Glutamatergic neuron (in vitro differentiated cells): ENCODE measurements around the gene REV3L. TPM values are rescaled to one million over a fixed set of nuclear protein-coding genes. Genes with fewer than 3 reads are reported as not detected.

Experiments used
- DNase-seq: peaks from one replicate; pipeline ENCODE4 v3.0.0; 2022
- H3K27ac Mint-ChIP-seq: one replicate; pipeline ENCODE4 v1.8.0; 2020; ENCODE audit warnings: mild to moderate bottlenecking, mixed read lengths, inconsistent platforms; ENCODE audit not compliant: unreplicated experiment
- H3K27me3 Mint-ChIP-seq: one replicate; pipeline ENCODE4 v1.8.0; 2020; ENCODE audit warnings: mild to moderate bottlenecking, moderate library complexity, mixed read lengths, inconsistent platforms; ENCODE audit not compliant: unreplicated experiment
- H3K36me3 Mint-ChIP-seq: one replicate; pipeline ENCODE4 v1.8.0; 2020; ENCODE audit warnings: mild to moderate bottlenecking, mixed read lengths, inconsistent platforms; ENCODE audit not compliant: unreplicated experiment
- H3K4me1 Mint-ChIP-seq: one replicate; pipeline ENCODE4 v1.8.0; 2020; ENCODE audit warnings: mild to moderate bottlenecking, low read depth, mixed read lengths, inconsistent platforms; ENCODE audit not compliant: unreplicated experiment
- H3K4me3 Mint-ChIP-seq: one replicate; pipeline ENCODE4 v1.8.0; 2020; ENCODE audit warnings: mild to moderate bottlenecking, mixed read lengths, inconsistent platforms; ENCODE audit not compliant: unreplicated experiment
- H3K9me3 Mint-ChIP-seq: one replicate; pipeline ENCODE4 v1.8.0; 2020; ENCODE audit warnings: mild to moderate bottlenecking, moderate library complexity, mixed read lengths, inconsistent platforms; ENCODE audit not compliant: unreplicated experiment
- CTCF ChIP-seq: fragments of 200-600 bp; sonication (generic); IDR thresholded peaks from one replicate; pipeline ENCODE4 v1.5.0; 2021; ENCODE audit not compliant: partially characterized antibody, unreplicated experiment
- total RNA-seq: library from RNA; stranded (reverse); fragmentation: NEBNext Ultra II Directional; extraction: Animal tissue kit (Norgen Biotek cat#: 25700); gene quantifications from one replicate; pipeline ENCODE4 v1.2.1, GENCODE V29; 2021; ENCODE audit not compliant: unreplicated experiment

REV3L gene
- total RNA-seq, 1 donor from 2014 or later = 33.3 TPM

GRCh38 chr6:111429571-111429970 lies 53.4 kb downstream of the REV3L start:
- DNase-seq = no peak
- Mint-ChIP-seq H3K27ac (no peak overlapping the region), H3K36me3 (peaks cover 20% of the 10 kb centered on the region), H3K9me3 (peaks cover 2% of the 10 kb centered on the region), H3K4me3 (no peak overlapping the region), H3K4me1 (peaks cover 7% of the 10 kb centered on the region), H3K27me3 (no peaks in the 10 kb centered on the region)
- TF ChIP-seq CTCF = no peak

- Mint-ChIP-seq H3K27me3 (no peaks in the 10 kb centered on the region), H3K4me1 (peaks cover 7% of the 10 kb centered on the region), H3K4me3 (no peak overlapping the region), H3K9me3 (peaks cover 2% of the 10 kb centered on the region), H3K27ac (no peak overlapping the region), H3K36me3 (peaks cover 20% of the 10 kb centered on the region)
- DNase-seq = no peak
- TF ChIP-seq CTCF = no peak
These were observed 54.2 kb downstream of the REV3L start for GRCh38 chr6:111428811-111429210.

- no peaks in the 10 kb centered on the region for H3K27me3 Mint-ChIP-seq
- no peak overlapping the region for H3K4me3 Mint-ChIP-seq
- H3K36me3 Mint-ChIP-seq = peaks cover 20% of the 10 kb centered on the region
- no peak for DNase-seq
- H3K4me1 Mint-ChIP-seq = peaks cover 12% of the 10 kb centered on the region
- H3K27ac Mint-ChIP-seq = no peak overlapping the region
- peaks cover 2% of the 10 kb centered on the region for H3K9me3 Mint-ChIP-seq
- TF ChIP-seq CTCF = no peak
These were observed 55.5 kb downstream of the REV3L start for GRCh38 chr6:111427341-111428116.

GRCh38 chr6:111423960-111424846 lies 58.8 kb downstream of the REV3L start:
- H3K4me1 Mint-ChIP-seq = peaks cover 5% of the 10 kb centered on the region
- H3K36me3 Mint-ChIP-seq = peaks cover 15% of the 10 kb centered on the region
- H3K9me3 Mint-ChIP-seq = peaks cover 2% of the 10 kb centered on the region
- H3K27ac Mint-ChIP-seq = no peak overlapping the region
- no peaks in the 10 kb centered on the region for H3K27me3 Mint-ChIP-seq
- no peak for TF ChIP-seq CTCF
- no peak overlapping the region for H3K4me3 Mint-ChIP-seq
- DNase-seq = no peak

GRCh38 chr6:111423055-111423633 lies 59.9 kb downstream of the REV3L start:
- Mint-ChIP-seq H3K36me3 (peaks cover 8% of the 10 kb centered on the region), H3K27me3 (no peaks in the 10 kb centered on the region), H3K9me3 (peaks cover 2% of the 10 kb centered on the region), H3K27ac (no peak overlapping the region), H3K4me3 (no peak overlapping the region), H3K4me1 (peaks cover 5% of the 10 kb centered on the region)
- DNase-seq = no peak
- TF ChIP-seq CTCF = no peak
